ENCODE results near the gene FBXO8.
"Not testable (repeated sequence)": the region's sequence is repeated elsewhere in the genome, so short reads cannot be mapped to it uniquely, and the experiment has no call there.

FBXO8 gene

GRCh38 chr4:174283507-174284471 is at the start of gene FBXO8, which contains the start of gene CEP44:
TSS of gene FBXO8 (minus strand) at chr4:174283667. CDS start at chr4:174263092, 20,575 bp downstream.
TSS of gene CEP44 (plus strand) at chr4:174283911. CDS start at chr4:174299122, 15,211 bp downstream.
- FAIRE-seq: no peak

- FAIRE-seq: no peak
Observed at GRCh38 chr4:174332741-174333493, 49.5 kb upstream of the FBXO8 start.

- no peak for FAIRE-seq
Observed at GRCh38 chr4:174324725-174325124, 41.3 kb upstream of the FBXO8 start.

GRCh38 chr4:174324236-174324635 is 40.8 kb upstream of the FBXO8 start:
- FAIRE-seq: no peak

- FAIRE-seq: no peak
Observed at GRCh38 chr4:174320494-174321199, 37.2 kb upstream of the FBXO8 start.

GRCh38 chr4:174318829-174319764 is 35.6 kb upstream of the FBXO8 start:
- peak; percentile 96 for FAIRE-seq

- FAIRE-seq: no peak
Observed at GRCh38 chr4:174317531-174317930, 34.1 kb upstream of the FBXO8 start.

GRCh38 chr4:174316954-174317353 is 33.5 kb upstream of the FBXO8 start:
- FAIRE-seq: no peak

DNA sequence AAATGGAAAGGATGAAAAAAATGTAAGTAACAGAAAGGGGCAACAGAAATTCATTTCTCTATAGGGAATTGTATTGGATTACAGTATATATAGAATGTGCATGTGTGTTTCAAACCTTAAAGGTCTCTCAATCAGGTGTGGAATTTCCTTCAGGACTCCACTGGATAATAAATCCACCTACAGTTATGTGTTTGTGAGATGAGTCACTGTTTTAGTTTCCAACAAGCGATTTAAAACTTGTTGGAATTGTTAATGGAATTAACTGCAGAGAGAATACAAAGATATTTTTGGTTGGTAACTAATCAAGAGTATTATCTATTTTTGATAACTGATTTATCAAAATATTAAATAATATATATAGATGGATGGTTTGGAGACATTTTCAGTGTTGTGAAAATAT is 33.1 kb upstream of the FBXO8 start:
- FAIRE-seq: no peak

GRCh38 chr4:174314770-174315169 is 31.3 kb upstream of the FBXO8 start:
- no peak for FAIRE-seq

DNA sequence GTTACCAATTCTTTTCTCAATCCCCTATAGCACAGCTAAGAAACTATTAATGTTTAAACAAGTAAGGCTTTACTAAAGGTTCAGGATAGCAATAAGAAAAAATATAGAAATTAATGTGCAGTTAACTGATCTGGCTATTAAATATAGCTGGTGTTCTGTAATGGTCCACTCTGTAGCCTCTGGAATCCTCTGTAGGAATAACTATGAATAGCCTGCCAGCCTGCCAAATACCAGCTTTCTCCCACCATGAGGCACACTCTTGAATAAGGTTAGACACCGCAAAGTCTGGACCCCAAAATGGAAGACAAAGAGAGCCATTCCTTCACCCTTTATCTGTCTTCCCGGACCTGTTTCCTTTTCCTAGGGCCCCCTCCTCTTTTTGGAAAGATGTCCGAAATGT is 30.8 kb upstream of the FBXO8 start:
- FAIRE-seq: no peak

GRCh38 chr4:174312993-174313392 is 29.5 kb upstream of the FBXO8 start:
- FAIRE-seq: no peak

DNA sequence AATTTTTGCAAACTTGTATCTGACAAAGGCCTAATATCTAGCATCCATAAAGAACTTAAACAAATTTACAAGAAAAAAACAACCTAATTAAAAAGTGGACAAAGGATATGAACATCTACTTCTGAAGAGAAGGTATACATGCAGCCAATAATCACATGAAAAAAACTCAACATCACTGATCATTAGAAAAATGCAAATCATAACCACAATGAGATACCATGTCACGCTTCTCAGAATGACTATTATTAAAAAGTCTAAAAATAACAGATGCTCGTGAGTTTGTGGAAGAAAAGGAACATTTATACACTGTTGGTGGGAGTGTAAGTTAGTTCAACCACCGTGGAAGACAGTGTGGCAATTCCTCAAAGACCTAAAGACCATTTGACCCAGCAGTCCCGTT is 24.2 kb upstream of the FBXO8 start:
- FAIRE-seq: no peak

GRCh38 chr4:174305961-174306360 is 22.5 kb upstream of the FBXO8 start:
- FAIRE-seq: no peak

DNA sequence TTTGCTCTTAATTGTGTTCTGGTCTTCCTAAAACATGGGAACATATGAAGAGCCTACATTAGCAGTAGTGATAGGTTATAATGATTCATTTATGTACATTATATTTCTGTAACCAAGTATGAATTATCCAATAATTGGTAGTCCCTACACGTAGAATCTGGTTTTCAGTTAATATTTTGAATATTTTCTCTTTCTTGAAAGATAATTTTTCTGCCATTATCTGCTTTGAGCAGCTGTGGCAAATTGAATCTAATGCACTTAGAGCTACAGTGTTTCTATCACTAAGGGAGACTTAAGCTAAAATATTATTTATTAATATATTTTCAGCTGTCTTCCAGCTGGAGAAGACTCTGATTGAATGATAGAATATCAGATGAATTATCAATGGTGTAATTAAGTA is 21.2 kb upstream of the FBXO8 start:
- FAIRE-seq: no peak

DNA sequence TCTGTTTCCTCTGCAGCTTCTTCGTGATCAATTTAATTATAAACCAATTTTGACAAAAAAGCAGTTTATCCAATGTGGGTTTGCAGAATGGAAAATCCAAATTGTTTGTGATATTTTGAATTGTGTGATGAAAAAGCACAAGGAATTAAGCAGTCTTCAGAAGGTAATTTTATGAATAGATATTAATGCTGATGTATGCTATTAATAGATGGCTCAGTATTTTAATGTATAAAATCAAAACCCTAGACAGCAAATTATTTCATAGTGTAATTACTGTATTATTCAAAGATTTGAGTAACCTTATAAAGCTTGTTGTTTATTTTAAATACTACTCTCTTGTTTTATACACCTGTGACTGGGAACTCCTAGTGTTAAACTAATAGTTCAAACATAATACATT is 20.2 kb upstream of the FBXO8 start:
- FAIRE-seq: no peak

DNA sequence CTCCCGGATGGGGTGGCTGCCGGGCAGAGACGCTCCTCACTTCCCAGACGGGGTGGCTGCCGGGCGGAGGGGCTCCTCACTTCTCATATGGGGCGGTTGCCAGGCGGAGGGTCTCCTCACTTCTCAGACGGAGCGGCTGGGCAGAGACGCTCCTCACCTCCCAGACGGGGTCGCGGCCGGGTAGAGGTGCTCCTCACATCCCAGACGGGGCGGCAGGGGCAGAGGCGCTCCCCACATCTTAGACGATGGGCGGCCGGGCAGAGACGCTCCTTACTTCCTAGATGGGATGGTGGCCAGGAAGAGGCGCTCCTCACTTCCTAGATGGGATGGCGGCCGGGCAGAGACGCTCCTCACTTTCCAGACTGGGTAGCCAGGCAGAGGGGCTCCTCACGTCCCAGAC is 11.7 kb upstream of the FBXO8 start:
- not testable (repeated sequence) for FAIRE-seq

DNA sequence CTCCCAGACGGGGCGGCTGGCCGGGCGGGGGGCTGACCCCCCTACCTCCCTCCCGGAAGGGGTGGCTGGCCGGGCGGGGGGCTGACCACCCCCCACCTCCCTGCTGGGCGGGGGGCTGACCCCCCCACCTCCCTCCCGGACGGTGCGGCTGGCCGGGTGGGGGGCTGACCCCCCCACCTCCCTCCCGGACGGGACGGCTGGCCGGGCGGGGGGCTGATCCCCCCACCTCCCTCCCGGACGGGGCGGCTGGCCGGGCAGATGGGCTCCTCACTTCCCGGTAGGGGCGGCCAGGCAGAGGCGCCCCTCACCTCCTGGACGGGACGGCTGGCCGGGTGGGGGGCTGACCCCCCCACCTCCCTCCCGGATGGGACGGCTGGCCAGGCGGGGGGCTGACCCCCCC is 11.2 kb upstream of the FBXO8 start:
- not testable (repeated sequence) for FAIRE-seq

- FAIRE-seq: no peak
Observed at GRCh38 chr4:174292473-174292872, 9.0 kb upstream of the FBXO8 start.

DNA sequence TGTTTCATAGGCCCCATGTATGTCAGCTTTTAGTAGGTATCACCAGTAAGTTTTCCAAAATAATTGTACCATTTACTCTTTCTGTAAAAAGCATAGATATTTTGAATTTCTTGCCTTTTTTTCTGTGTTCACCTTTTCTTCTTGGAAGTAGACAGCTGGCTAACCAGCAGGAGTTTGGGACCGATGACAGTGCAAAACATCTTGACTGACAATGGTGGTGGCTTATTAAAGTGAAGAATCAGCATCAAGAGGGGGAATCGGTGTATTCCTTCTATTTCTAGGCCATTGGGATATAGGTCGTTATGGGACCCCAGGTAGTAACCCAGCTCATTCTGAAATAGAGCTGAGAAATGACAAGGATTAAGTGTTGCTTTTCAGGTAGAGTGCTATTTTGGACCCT is 3.4 kb upstream of the FBXO8 start:
- FAIRE-seq: no peak

- FAIRE-seq: no peak
Observed at GRCh38 chr4:174284487-174284886, 1.0 kb upstream of the FBXO8 start.
